Liver (tissue), 3 donors: ENCODE results near the gene COX6B1.

ENCODE experiments used
- EGR1 ChIP-seq, 2 donors: IDR thresholded peaks; 2 replicates each; pipeline ENCODE4 v1.6.1; 2016 to 2018; ENCODE audit warnings: antibody characterized with exemption in 2 of 2, low read depth in 2 of 2
- FOXA1 ChIP-seq: IDR thresholded peaks from 2 replicates; pipeline ENCODE4 v1.6.1; 2016; ENCODE audit warnings: antibody characterized with exemption
- HNF4A ChIP-seq, 2 donors: conservative IDR thresholded peaks; 2 replicates each; pipeline ENCODE4 v1.6.1; 2016; ENCODE audit warnings: antibody characterized with exemption in 2 of 2, mild to moderate bottlenecking in 2 of 2
- JUND ChIP-seq, 2 donors: IDR thresholded peaks; 2 replicates each; pipeline ENCODE4 v1.6.1; 2016; ENCODE audit warnings: antibody characterized with exemption in 2 of 2
- MAX ChIP-seq: IDR thresholded peaks from 2 replicates; pipeline ENCODE4 v1.6.1; 2016; ENCODE audit warnings: antibody characterized with exemption
- NR2F2 ChIP-seq: IDR thresholded peaks from 2 replicates; pipeline ENCODE4 v1.6.1; 2016; ENCODE audit warnings: antibody characterized with exemption
- RAD21 ChIP-seq, 2 donors: IDR thresholded peaks; 2 replicates each; pipeline ENCODE4 v1.6.1; 2016; ENCODE audit warnings: antibody characterized with exemption in 2 of 2, mild to moderate bottlenecking in 2 of 2
- TAF1 ChIP-seq: conservative IDR thresholded peaks from 2 replicates; pipeline ENCODE4 v1.6.1; 2016; ENCODE audit warnings: antibody characterized with exemption, mild to moderate bottlenecking
- YY1 ChIP-seq: IDR thresholded peaks from 2 replicates; pipeline ENCODE4 v1.6.1; 2016; ENCODE audit warnings: antibody characterized with exemption, mild to moderate bottlenecking
- TF ChIP-seq, protein P1 (sequence below): fragments of 150-350 bp; IDR thresholded peaks from 2 replicates; pipeline ENCODE4 v1.5.1; 2017; ENCODE audit warnings: improper control_type of control experiment, low read depth, low read length; ENCODE audit not compliant: missing input control
- TF ChIP-seq, protein P2 (sequence below): IDR thresholded peaks from 2 replicates; pipeline ENCODE4 v1.6.1; 2016; ENCODE audit warnings: antibody characterized with exemption, mild to moderate bottlenecking
- TF ChIP-seq, protein P3 (sequence below): IDR thresholded peaks from 2 replicates; pipeline ENCODE4 v1.6.1; 2016; ENCODE audit warnings: antibody characterized with exemption
- donor health status: healthy.
- donor health status: healthy.

DNA sequence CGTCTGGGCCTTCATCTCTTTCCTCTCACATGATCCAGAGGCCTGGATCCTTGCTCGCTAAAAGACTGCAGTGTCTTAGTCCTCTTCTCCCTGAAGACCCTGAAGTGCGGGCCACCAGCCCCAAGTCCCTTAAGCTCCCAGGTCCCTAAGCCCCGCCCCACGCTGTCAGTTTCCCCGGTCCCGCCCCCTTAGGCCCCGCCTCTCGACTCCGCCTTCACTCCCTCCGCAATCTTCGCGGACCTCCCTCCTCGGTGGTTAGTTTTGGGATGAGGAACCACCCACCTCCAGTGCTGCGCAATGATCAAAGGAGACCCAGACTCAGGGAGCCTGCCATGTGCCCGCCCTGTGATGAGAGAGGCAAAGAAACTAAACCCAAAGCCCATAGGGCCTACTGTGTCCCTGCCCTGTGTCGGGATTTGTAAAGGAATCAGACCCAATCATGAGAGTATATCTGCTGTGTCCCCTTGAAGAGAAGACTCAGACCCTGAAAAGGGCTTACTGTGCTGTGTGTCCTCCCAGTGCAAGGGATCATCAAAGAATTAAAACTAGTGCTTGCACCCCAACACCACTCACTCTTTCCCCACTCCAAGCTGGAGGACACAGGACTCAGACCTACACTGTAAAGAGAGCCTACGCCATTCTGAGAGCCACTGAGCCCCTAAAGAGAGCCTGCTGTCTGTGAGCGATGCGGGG lies 3.0 kb upstream of the COX6B1 start:
- TF ChIP-seq, protein P1, sequence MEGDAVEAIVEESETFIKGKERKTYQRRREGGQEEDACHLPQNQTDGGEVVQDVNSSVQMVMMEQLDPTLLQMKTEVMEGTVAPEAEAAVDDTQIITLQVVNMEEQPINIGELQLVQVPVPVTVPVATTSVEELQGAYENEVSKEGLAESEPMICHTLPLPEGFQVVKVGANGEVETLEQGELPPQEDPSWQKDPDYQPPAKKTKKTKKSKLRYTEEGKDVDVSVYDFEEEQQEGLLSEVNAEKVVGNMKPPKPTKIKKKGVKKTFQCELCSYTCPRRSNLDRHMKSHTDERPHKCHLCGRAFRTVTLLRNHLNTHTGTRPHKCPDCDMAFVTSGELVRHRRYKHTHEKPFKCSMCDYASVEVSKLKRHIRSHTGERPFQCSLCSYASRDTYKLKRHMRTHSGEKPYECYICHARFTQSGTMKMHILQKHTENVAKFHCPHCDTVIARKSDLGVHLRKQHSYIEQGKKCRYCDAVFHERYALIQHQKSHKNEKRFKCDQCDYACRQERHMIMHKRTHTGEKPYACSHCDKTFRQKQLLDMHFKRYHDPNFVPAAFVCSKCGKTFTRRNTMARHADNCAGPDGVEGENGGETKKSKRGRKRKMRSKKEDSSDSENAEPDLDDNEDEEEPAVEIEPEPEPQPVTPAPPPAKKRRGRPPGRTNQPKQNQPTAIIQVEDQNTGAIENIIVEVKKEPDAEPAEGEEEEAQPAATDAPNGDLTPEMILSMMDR = no peak
- TF ChIP-seq YY1 (no peak), RAD21 (IDR thresholded peaks at IDR 0.05) (no peak), JUND (IDR thresholded peaks at IDR 0.05) (no peak), MAX (no peak), NR2F2 (no peak), EGR1 (IDR thresholded peaks at IDR 0.05; ENCODE audit: low read depth in 2 of 2) (no peak), TAF1 (no peak), FOXA1 (no peak), HNF4A (conservative IDR thresholded peaks at IDR 0.05) (no peak)
- TF ChIP-seq, protein P2, sequence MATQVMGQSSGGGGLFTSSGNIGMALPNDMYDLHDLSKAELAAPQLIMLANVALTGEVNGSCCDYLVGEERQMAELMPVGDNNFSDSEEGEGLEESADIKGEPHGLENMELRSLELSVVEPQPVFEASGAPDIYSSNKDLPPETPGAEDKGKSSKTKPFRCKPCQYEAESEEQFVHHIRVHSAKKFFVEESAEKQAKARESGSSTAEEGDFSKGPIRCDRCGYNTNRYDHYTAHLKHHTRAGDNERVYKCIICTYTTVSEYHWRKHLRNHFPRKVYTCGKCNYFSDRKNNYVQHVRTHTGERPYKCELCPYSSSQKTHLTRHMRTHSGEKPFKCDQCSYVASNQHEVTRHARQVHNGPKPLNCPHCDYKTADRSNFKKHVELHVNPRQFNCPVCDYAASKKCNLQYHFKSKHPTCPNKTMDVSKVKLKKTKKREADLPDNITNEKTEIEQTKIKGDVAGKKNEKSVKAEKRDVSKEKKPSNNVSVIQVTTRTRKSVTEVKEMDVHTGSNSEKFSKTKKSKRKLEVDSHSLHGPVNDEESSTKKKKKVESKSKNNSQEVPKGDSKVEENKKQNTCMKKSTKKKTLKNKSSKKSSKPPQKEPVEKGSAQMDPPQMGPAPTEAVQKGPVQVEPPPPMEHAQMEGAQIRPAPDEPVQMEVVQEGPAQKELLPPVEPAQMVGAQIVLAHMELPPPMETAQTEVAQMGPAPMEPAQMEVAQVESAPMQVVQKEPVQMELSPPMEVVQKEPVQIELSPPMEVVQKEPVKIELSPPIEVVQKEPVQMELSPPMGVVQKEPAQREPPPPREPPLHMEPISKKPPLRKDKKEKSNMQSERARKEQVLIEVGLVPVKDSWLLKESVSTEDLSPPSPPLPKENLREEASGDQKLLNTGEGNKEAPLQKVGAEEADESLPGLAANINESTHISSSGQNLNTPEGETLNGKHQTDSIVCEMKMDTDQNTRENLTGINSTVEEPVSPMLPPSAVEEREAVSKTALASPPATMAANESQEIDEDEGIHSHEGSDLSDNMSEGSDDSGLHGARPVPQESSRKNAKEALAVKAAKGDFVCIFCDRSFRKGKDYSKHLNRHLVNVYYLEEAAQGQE = no peak
- TF ChIP-seq, protein P3, sequence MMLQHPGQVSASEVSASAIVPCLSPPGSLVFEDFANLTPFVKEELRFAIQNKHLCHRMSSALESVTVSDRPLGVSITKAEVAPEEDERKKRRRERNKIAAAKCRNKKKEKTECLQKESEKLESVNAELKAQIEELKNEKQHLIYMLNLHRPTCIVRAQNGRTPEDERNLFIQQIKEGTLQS = no peak
